Hepatocyte (in vitro differentiated cells): ENCODE results near the gene SERPINA6. TPM values are rescaled to one million over a fixed set of nuclear protein-coding genes. Genes with fewer than 3 reads are reported as not detected.
"Not testable (repeated sequence)": the region's sequence is repeated elsewhere in the genome, so short reads cannot be mapped to it uniquely, and the experiment has no call there.

Experiments used
- DNase-seq: peaks from one replicate; pipeline ENCODE4 v3.0.0-alpha.2; 2016; ENCODE audit warnings: low spot score
- H2AFZ ChIP-seq: fragments of 200-600 bp; sonication (generic); 2 replicates; pipeline ENCODE4 v1.6.0; 2016; ENCODE audit warnings: antibody characterized with exemption, mild to moderate bottlenecking
- H3K27ac ChIP-seq: fragments of 200-600 bp; sonication (generic); 2 replicates; pipeline ENCODE4 v1.5.1; 2016; ENCODE audit warnings: mild to moderate bottlenecking
- H3K27me3 ChIP-seq: fragments of 200-600 bp; sonication (generic); 2 replicates; pipeline ENCODE4 v1.6.1; 2016
- H3K36me3 ChIP-seq: fragments of 200-600 bp; sonication (generic); replicated peaks from 2 replicates; pipeline ENCODE4 v1.5.1; 2016; ENCODE audit warnings: low read depth; ENCODE audit not compliant: insufficient read depth
- H3K4me1 ChIP-seq: fragments of 200-600 bp; sonication (generic); 2 replicates; pipeline ENCODE4 v1.5.1; 2016; ENCODE audit warnings: mild to moderate bottlenecking, moderate library complexity; ENCODE audit not compliant: insufficient read depth
- H3K4me2 ChIP-seq: fragments of 200-600 bp; sonication (generic); 2 replicates; pipeline ENCODE4 v1.6.0; 2016
- H3K4me3 ChIP-seq: fragments of 200-600 bp; sonication (generic); 2 replicates; pipeline ENCODE4 v1.5.1; 2016; ENCODE audit warnings: mild to moderate bottlenecking
- H3K79me2 ChIP-seq: fragments of 200-600 bp; sonication (generic); 2 replicates; pipeline ENCODE4 v1.6.0; 2017; ENCODE audit warnings: mild to moderate bottlenecking
- H3K9me2 ChIP-seq: fragments of 200-600 bp; sonication (generic); replicated peaks from 2 replicates; pipeline ENCODE4 v1.6.0; 2017; ENCODE audit warnings: mild to moderate bottlenecking; ENCODE audit not compliant: insufficient read depth
- H3K9me3 ChIP-seq: fragments of 200-600 bp; sonication (generic); 2 replicates; pipeline ENCODE4 v1.5.1; 2016; ENCODE audit warnings: low read depth, mild to moderate bottlenecking
- H4K20me1 ChIP-seq: fragments of 200-600 bp; sonication (generic); 2 replicates; pipeline ENCODE4 v1.6.0; 2016; ENCODE audit warnings: mild to moderate bottlenecking; ENCODE audit not compliant: insufficient read depth, poor library complexity, severe bottlenecking
- EZH2 ChIP-seq: fragments of 200-600 bp; sonication (generic); IDR thresholded peaks from 2 replicates; pipeline ENCODE4 v1.6.1; 2016; ENCODE audit warnings: antibody characterized with exemption, mild to moderate bottlenecking, borderline replicate concordance
- EZH2phosphoT487 ChIP-seq: fragments of 200-600 bp; sonication (generic); IDR thresholded peaks from one replicate; pipeline ENCODE4 v1.6.1; 2018; ENCODE audit warnings: antibody characterized with exemption, mild to moderate bottlenecking, low read depth, moderate library complexity; ENCODE audit not compliant: unreplicated experiment, severe bottlenecking
- WGBS: methylation state at CpG from one replicate; pipeline ENCODE4 v1.1.6; 2016; ENCODE audit warnings: low lambda C conversion rate; ENCODE audit errors: missing lambda C conversion rate; 5-methylcytosine and 5-hydroxymethylcytosine counted together
- polyA plus RNA-seq: library from polyadenylated mRNA; unstranded; fragments of >200 nt; fragmentation: Nextera tagmentation; extraction: Ambion mirVana; gene quantifications from 2 replicates; pipeline ENCODE4 v1.2.1, GENCODE V29; 2016
- total RNA-seq: library from RNA; depleted of rRNA; stranded (reverse); fragments of >200 nt; gene quantifications from 2 replicates; pipeline ENCODE4 v1.2.3, GENCODE V29; 2014
- TF ChIP-seq, protein P1 (sequence below): fragments of 200-600 bp; sonication (generic); IDR thresholded peaks from 2 replicates; pipeline ENCODE4 v1.5.1; 2016; ENCODE audit warnings: antibody characterized with exemption, mild to moderate bottlenecking; ENCODE audit not compliant: poor library complexity

The SERPINA6 gene
- total and polyA plus RNA-seq, 2 experiments from 2014 or later, result 132 to 135 TPM

DNA sequence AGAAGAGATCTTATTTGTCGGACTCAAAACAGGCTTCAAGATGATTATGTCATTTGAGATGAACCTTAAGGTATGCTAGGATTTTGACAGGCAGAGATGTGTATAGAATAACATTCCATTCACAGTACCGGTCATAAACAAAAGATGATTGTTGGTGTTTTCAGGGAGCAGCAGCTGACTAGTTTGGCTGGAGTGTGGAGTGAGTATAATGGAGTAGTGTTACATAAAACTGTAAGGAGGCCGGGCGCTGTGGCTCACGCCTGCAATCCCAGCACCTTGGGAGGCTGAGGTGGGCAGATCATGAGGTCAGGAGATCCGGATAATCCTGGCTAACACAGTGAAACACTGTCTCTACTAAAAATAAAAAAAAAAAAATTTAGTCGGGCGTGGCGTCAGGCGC, 54.0 kb downstream of the SERPINA6 start:
- no peak for DNase-seq
- Histone ChIP-seq H3K9me3 (no peaks in the 10 kb centered on the region), H3K4me2 (no peak overlapping the region), H3K36me3 (no peaks in the 10 kb centered on the region), H3K27me3 (no peaks in the 10 kb centered on the region), H3K4me3 (no peak overlapping the region), H3K4me1 (no peaks in the 10 kb centered on the region), H4K20me1 (no peaks in the 10 kb centered on the region), H3K27ac (no peak overlapping the region), H3K9me2 (peaks cover 3% of the 10 kb centered on the region), H2AFZ (no peak overlapping the region), H3K79me2 (no peaks in the 10 kb centered on the region)
- TF ChIP-seq, protein P1, sequence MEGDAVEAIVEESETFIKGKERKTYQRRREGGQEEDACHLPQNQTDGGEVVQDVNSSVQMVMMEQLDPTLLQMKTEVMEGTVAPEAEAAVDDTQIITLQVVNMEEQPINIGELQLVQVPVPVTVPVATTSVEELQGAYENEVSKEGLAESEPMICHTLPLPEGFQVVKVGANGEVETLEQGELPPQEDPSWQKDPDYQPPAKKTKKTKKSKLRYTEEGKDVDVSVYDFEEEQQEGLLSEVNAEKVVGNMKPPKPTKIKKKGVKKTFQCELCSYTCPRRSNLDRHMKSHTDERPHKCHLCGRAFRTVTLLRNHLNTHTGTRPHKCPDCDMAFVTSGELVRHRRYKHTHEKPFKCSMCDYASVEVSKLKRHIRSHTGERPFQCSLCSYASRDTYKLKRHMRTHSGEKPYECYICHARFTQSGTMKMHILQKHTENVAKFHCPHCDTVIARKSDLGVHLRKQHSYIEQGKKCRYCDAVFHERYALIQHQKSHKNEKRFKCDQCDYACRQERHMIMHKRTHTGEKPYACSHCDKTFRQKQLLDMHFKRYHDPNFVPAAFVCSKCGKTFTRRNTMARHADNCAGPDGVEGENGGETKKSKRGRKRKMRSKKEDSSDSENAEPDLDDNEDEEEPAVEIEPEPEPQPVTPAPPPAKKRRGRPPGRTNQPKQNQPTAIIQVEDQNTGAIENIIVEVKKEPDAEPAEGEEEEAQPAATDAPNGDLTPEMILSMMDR, result no peak
- TF ChIP-seq EZH2, result no peak
- 89% methylated on average over 10 of the region's 10 CpGs for WGBS

DNA sequence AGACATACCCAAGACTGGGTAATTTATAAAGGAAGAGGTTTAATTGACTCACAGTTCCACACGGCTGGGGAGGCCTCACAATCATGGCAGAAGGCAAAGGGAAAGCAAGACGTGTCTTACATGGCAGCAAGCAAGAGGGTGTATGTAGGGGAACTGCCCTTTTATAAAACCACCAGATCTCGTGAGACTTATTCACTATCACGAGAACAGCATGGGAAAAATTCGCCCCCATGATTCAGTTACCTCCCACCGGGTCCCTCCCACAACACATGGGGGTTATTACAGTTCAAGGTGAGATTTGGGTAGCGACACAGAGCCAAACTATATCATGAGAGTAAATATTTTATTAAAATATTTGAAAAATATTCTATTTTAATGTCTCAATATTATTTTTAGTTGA, 54.6 kb downstream of the SERPINA6 start:
- not testable (repeated sequence) for H3K4me1 ChIP-seq, H3K27me3 ChIP-seq, H3K9me2 ChIP-seq, H4K20me1 ChIP-seq, H3K27ac ChIP-seq, H3K79me2 ChIP-seq, H3K9me3 ChIP-seq, H2AFZ ChIP-seq, DNase-seq, H3K4me3 ChIP-seq, H3K36me3 ChIP-seq, H3K4me2 ChIP-seq
- 89% methylated on average over 7 of the region's 7 CpGs for WGBS

DNA sequence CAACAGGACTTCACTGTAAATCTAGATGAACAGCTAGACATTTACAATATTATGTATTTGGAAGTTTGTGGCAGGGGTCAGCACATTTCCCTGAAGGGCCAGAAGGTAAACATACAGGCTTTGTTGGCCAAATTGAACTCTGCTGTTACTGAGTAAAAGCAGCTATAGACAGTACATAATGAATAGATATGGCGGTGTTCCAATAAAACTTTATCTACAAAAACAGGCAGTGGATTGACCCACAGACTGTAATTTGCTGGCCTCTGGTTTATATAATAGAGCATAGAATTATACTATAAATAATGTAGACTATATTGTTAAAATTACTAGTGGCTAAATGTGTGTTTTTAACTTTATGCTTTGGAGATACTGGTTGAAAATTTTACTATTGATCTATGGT, 55.8 kb downstream of the SERPINA6 start:
- H3K27me3 ChIP-seq, result no peaks in the 10 kb centered on the region
- no peaks in the 10 kb centered on the region for H4K20me1 ChIP-seq
- WGBS, result 80% methylated on average over 1 of the region's 1 CpG
- no peak overlapping the region for H3K27ac ChIP-seq
- H2AFZ ChIP-seq, result no peak overlapping the region
- DNase-seq, result no peak
- peak overlapping the region; percentile 2 for H3K4me3 ChIP-seq
- no peak for TF ChIP-seq EZH2phosphoT487
- TF ChIP-seq EZH2, result no peak
- TF ChIP-seq, protein P1, result no peak
- peaks cover 3% of the 10 kb centered on the region for H3K9me2 ChIP-seq
- H3K4me2 ChIP-seq, result no peak overlapping the region
- no peaks in the 10 kb centered on the region for H3K36me3 ChIP-seq
- no peaks in the 10 kb centered on the region for H3K4me1 ChIP-seq
- H3K79me2 ChIP-seq, result no peaks in the 10 kb centered on the region
- peaks cover 6% of the 10 kb centered on the region for H3K9me3 ChIP-seq

DNA sequence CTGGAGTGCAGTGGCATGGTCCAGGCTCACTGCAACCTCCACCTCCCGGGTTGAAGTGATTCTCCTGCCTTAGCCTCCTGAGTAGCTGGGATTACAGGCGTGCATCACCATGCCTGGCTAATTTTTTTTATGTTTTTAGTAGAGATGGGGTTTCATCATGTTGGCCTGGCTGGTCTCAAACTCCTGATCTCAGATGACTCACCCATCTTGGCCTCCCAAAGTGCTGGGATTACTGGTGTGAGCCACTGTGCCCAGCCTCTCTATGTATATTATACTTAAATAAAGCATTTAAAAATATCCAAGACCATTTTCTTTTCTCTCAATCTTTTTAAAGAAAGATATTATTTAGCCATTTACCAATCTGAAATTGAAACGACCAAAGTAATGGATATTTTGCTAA, 58.9 kb downstream of the SERPINA6 start:
- not testable (repeated sequence) for H3K27ac ChIP-seq, H3K9me2 ChIP-seq
- 95% methylated on average over 3 of the region's 3 CpGs for WGBS

More for the DNA sequence above, 58.9 kb downstream of the SERPINA6 start:
- not testable (repeated sequence) for H3K4me1 ChIP-seq, H3K79me2 ChIP-seq, H2AFZ ChIP-seq, H4K20me1 ChIP-seq, H3K9me3 ChIP-seq, H3K4me3 ChIP-seq, H3K36me3 ChIP-seq, H3K4me2 ChIP-seq, DNase-seq, H3K27me3 ChIP-seq

Other genes with a start within 250 kb of the SERPINA6 start
- gene DDX24, start 242.1 kb downstream of the SERPINA6 start, total RNA-seq, result 127 and 134 TPM in 2 replicates
- gene DDX24, start 242.1 kb downstream of the SERPINA6 start, polyA plus RNA-seq, result 125 and 145 TPM in 2 replicates
- gene IFI27L1, start 242.0 kb downstream of the SERPINA6 start, total RNA-seq, result 16.7 and 18.9 TPM in 2 replicates
- gene IFI27L1, start 242.0 kb downstream of the SERPINA6 start, polyA plus RNA-seq, result 29.4 and 32.1 TPM in 2 replicates
- gene IFI27, start 212.6 kb downstream of the SERPINA6 start, total RNA-seq, result 1.1 and 1.8 TPM in 2 replicates
- 6.7 and 7.3 TPM in 2 replicates for gene IFI27, start 212.6 kb downstream of the SERPINA6 start, polyA plus RNA-seq
- gene IFI27L2, start 193.7 kb downstream of the SERPINA6 start, total RNA-seq, result 47.4 and 95.1 TPM in 2 replicates
- 90.5 and 91.5 TPM in 2 replicates for gene IFI27L2, start 193.7 kb downstream of the SERPINA6 start, polyA plus RNA-seq
- gene PPP4R4, start 149.0 kb downstream of the SERPINA6 start, total RNA-seq, result 2.3 and 3.8 TPM in 2 replicates
- 0.61 and 1.0 TPM in 2 replicates for gene PPP4R4, start 149.0 kb downstream of the SERPINA6 start, polyA plus RNA-seq
- gene SERPINA10, start 30.1 kb downstream of the SERPINA6 start, total RNA-seq, result 19.1 and 23.0 TPM in 2 replicates
- gene SERPINA10, start 30.1 kb downstream of the SERPINA6 start, polyA plus RNA-seq, result 4.5 and 10.5 TPM in 2 replicates
- gene SERPINA2, start 43.4 kb upstream of the SERPINA6 start, total RNA-seq, result not detected in 2 replicates
- not detected in 2 replicates for gene SERPINA2, start 43.4 kb upstream of the SERPINA6 start, polyA plus RNA-seq
- 5,074 and 5,718 TPM in 2 replicates for gene SERPINA1, start 65.3 kb upstream of the SERPINA6 start, total RNA-seq
- 3,463 and 3,480 TPM in 2 replicates for gene SERPINA1, start 65.3 kb upstream of the SERPINA6 start, polyA plus RNA-seq
- 8.0 and 10.8 TPM in 2 replicates for gene SERPINA11, start 129.5 kb upstream of the SERPINA6 start, total RNA-seq
- 13.2 and 16.7 TPM in 2 replicates for gene SERPINA11, start 129.5 kb upstream of the SERPINA6 start, polyA plus RNA-seq
- 0.60 TPM in 1 of 2 replicates, not detected in the other for gene SERPINA9, start 152.9 kb upstream of the SERPINA6 start, total RNA-seq
- gene SERPINA9, start 152.9 kb upstream of the SERPINA6 start, polyA plus RNA-seq, result not detected in 2 replicates
- 0.60 TPM in 1 of 2 replicates, not detected in the other for gene SERPINA12, start 186.1 kb upstream of the SERPINA6 start, total RNA-seq
- gene SERPINA12, start 186.1 kb upstream of the SERPINA6 start, polyA plus RNA-seq, result 0.25 and 0.90 TPM in 2 replicates
- 22.7 and 27.8 TPM in 2 replicates for gene SERPINA4, start 238.1 kb upstream of the SERPINA6 start, total RNA-seq
- gene SERPINA4, start 238.1 kb upstream of the SERPINA6 start, polyA plus RNA-seq, result 26.9 and 35.2 TPM in 2 replicates